Measurements from ENCODE around the gene ST8SIA5.

- TF ChIP-seq FOXM1 (CRISPR knock-in tag; IDR thresholded peaks at IDR 0.05) (no peak), YY1 (IDR thresholded peaks at IDR 0.05; ENCODE audit: insufficient read depth, insufficient replicate concordance, low read depth, low read length) (no peak), SRSF1 (optimal IDR thresholded peaks at IDR 0.05; ENCODE audit: low read depth, low read length) (no peak)
These were observed 133.3 kb downstream of the ST8SIA5 start for GRCh38 chr18:46623541-46623940.
